ENCODE results near the gene NAV2. TPM values are rescaled to one million over a fixed set of nuclear protein-coding genes. Genes with fewer than 3 reads are reported as not detected.
"Not testable (repeated sequence)": the region's sequence is repeated elsewhere in the genome, so short reads cannot be mapped to it uniquely, and the experiment has no call there.

NAV2 gene
- total RNA-seq, 1 donor from 2014 or later, result 33.2 TPM

- DNase-seq (ENCODE audit: low spot score), result no peak
- no peak for ATAC-seq
- intact Hi-C loops (cut with DNase I), result no loop called here
These were observed 346.3 kb downstream of the NAV2 start for GRCh38 chr11:20058749-20059458.

GRCh38 chr11:20059587-20060021 lies 347.0 kb downstream of the NAV2 start:
- ATAC-seq (no peak), DNase-seq (ENCODE audit: low spot score) (no peak)
- intact Hi-C loops (cut with DNase I), result no loop called here

DNA sequence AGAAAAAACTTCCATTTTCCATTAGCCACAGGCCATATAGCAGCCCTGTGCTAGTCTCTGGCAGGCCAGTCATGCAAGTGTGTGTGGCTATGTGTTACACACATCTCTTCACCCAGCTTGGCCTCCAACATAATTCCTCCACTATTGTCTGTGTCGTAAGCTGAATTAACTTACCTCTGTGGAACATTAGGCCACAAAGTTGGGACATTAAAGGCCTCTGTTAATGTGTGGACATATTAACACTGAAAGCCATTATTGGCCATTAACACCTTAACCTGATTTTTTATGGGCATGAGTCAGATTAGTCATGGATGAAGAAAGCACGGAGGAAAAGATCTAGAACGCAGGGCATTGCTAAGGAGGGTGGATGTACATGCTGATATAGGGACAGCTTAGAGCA lies 347.5 kb downstream of the NAV2 start:
- DNase-seq (ENCODE audit: low spot score) (no peak), ATAC-seq (no peak)
- intact Hi-C loops (cut with DNase I), result no loop called here

DNA sequence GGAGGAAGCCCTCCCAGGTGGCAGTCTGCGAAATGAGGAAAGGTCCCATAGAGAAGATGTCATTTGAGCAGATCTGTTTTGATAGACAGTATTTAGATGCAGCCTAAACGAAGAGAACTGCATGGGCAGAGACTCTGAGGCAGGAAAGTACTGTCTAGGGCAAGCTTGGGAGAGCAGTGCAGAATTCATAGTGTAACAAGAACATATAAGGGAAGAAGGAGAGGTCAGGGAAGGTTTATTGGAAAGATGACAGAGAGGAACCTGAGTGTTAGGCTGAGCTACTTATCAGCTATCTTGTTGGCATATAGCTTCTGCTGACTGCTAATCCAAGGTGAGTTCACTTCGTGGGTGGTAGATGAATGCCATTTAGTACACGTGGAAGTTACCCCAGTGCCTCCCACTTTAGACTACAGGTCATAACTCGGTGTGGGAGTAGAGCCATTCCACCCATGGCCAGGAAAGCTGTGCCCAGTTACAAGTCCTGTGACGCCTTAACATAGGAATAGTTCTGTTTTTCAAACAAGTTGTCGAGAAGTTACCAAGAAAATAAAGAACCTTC lies 348.1 kb downstream of the NAV2 start:
- no peak for DNase-seq (ENCODE audit: low spot score)
- ATAC-seq, result no peak
- intact Hi-C loops (cut with DNase I), result no loop called here

- no peak for DNase-seq (ENCODE audit: low spot score)
- intact Hi-C loops (cut with DNase I), result no loop called here
These were observed 349.1 kb downstream of the NAV2 start for GRCh38 chr11:20061776-20062175.

GRCh38 chr11:20064961-20065405 lies 352.3 kb downstream of the NAV2 start:
- DNase-seq (ENCODE audit: low spot score), result no peak
- ATAC-seq, result no peak
- intact Hi-C loops (cut with DNase I), result no loop called here

More at GRCh38 chr11:20061776-20062175, 349.1 kb downstream of the NAV2 start:
- no peak for ATAC-seq

GRCh38 chr11:20065406-20065805 lies 352.8 kb downstream of the NAV2 start:
- intact Hi-C loops (cut with DNase I), result no loop called here
- ATAC-seq (peak; percentile 26), DNase-seq (ENCODE audit: low spot score) (no peak)

DNA sequence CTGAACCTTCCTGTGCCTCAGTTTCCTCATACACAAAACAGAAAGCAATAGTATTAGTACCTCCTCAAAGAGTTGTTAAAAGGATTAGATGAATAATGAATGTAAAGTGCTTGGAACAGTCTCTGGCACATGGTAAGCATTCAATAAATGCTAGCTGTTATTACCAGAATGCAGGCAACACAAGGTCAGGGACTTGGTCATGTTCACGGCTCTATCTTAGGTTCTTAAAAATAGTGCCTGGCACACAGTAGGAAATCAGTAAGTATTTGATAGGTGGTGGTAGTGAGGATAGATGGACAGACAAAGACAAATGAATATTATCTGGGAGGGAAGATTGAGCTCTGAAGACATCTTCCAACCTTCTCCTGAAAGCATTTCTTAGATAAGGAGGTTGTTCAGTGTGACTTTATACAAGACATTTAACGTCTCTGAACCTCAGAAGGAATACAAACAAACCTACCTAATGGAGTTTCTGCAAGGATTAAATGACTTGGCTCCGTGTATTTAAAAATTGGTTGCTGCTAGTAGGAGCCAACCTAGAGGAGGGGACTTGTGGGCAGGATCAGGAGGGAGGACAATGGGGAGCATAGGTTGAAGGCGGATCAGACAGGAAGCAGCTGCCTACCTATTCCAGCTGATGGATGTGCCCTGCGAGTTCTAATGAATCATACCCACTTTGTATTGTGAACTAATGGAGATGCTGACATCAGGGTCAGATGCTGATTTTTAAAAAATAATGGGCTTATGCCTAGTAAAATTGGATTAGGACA lies 353.6 kb downstream of the NAV2 start:
- intact Hi-C loops (cut with DNase I), result no loop called here
- ATAC-seq (no peak), DNase-seq (ENCODE audit: low spot score) (no peak)

GRCh38 chr11:20066783-20067156 lies 354.1 kb downstream of the NAV2 start:
- DNase-seq (ENCODE audit: low spot score), result no peak
- no peak for ATAC-seq
- intact Hi-C loops (cut with DNase I), result no loop called here

- no peak for ATAC-seq
- DNase-seq (ENCODE audit: low spot score), result no peak
- intact Hi-C loops (cut with DNase I), result no loop called here
These were observed 355.0 kb downstream of the NAV2 start for GRCh38 chr11:20067665-20068064.

DNA sequence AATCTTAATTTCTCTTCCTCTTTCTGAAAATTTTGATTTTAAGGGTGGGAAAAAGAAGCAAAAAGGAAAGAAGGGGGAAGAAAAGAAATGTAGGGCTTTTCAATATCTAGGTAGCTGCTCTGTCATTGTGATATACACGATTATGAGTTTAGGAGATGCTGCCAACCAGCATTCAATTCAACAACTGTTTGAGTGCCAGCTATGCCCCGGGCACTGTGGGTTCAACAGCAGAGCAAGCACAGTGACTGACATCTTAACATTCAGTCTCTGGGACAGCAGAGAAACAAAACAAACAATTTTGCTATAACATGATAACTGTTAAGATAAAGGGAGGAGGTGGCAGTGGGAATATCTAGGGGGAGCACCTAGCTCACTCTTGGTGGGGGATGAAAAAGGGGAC lies 356.1 kb downstream of the NAV2 start:
- ATAC-seq (no peak), DNase-seq (ENCODE audit: low spot score) (no peak)
- intact Hi-C loops (cut with DNase I), result no loop called here

GRCh38 chr11:20070459-20070858 lies 357.8 kb downstream of the NAV2 start:
- DNase-seq (ENCODE audit: low spot score), result no peak
- ATAC-seq, result no peak
- intact Hi-C loops (cut with DNase I), result no loop called here

GRCh38 chr11:20075627-20076026 lies 363.0 kb downstream of the NAV2 start:
- ATAC-seq, result no peak
- intact Hi-C loops (cut with DNase I), result no loop called here
- DNase-seq (ENCODE audit: low spot score), result no peak

- DNase-seq (ENCODE audit: low spot score) (no peak), ATAC-seq (no peak)
- intact Hi-C loops (cut with DNase I), result no loop called here
These were observed 366.2 kb downstream of the NAV2 start for GRCh38 chr11:20078846-20079245.

- intact Hi-C loops (cut with DNase I), result no loop called here
- ATAC-seq (no peak), DNase-seq (ENCODE audit: low spot score) (no peak)
These were observed 367.5 kb downstream of the NAV2 start for GRCh38 chr11:20080032-20080685.

DNA sequence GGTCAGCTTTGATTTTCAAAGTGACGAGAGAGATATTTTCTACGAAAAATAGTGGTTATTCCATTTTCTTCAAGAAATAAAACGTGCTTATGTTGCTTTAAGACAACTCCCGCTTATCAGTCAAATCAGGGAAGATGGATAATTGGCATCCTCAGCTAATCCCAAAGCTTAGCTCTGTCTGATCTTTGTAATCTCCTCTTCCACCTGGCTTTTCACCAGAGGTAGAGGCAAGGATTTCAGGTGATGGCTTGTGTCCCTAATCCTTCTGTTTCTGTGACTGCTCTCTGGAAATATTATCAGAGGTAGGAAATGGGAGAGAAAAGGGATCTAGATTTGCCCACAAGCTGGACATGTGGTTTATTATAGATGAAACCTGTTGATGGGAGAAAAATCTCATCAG lies 368.7 kb downstream of the NAV2 start:
- DNase-seq (ENCODE audit: low spot score), result no peak
- no peak for ATAC-seq

DNA sequence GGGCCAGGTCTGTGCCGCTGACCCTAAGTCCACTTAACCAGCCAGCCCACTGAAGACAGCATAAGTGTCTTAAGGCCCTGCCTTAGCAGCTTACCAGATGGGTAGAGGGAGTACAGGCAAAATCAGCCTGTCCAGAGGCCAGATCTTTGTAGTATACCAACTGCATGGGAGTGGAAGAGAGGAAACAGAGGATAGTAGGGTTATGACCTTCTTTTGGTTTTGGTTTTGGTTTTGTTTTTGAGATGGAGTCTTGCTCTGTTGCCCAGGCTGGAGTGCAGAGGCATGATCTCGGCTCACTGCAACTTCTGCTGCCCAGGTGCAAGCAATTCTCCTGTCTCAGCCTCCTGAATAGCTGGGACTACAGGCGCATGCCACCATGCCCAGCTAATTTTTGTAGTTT lies 371.2 kb downstream of the NAV2 start:
- DNase-seq (ENCODE audit: low spot score); intact Hi-C loops (cut with DNase I): not testable (repeated sequence)

More for the DNA sequence above, 368.7 kb downstream of the NAV2 start:
- intact Hi-C loops (cut with DNase I), result no loop called here

DNA sequence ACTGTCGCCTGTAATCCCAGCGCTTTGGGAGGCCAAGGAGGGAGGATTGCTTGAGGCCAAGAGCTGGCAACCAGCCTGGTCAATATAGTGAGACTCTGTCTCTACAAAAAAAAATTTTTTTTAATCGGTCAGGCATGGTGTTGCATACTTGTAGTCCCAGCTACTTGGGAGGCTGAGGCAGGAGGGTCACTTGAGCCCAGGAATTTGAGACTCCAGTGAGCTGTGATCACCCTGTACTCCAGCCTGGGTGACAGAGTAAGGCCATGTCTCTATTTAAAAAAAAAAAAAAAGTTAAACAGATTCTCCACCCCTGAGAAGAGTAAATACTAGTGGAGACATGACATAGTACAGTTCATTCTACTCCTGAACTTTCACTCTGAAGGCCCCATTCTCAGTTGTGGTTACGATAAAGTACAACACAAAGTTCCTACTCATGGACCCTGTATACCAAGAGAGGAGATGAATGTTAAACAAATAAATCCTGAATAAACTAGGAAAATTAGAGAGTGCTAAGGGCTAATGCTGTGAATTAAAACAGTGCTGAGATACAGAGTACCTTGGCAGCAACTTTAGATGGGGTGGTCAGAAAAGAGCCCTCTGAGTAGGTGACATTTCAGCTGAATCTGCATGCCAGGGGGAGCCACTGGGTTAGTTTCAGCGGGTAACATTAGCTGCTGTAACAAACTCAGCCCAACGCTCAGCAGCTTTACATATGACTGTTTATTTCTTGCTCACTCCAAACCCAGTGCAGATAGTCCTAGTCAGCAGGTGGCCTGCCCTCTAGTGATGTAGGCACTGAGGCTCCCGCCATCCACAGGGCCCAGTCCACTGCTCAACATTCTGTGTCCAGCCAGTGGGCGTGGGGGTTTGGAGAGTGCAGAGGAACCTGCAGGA lies 372.5 kb downstream of the NAV2 start:
- ATAC-seq (no peak), DNase-seq (ENCODE audit: low spot score) (no peak)
- intact Hi-C loops (cut with DNase I), result no loop called here

More for the DNA sequence above, 371.2 kb downstream of the NAV2 start:
- ATAC-seq, result not testable (repeated sequence)

GRCh38 chr11:20085918-20086317 lies 373.3 kb downstream of the NAV2 start:
- no peak for ATAC-seq

More at GRCh38 chr11:20085918-20086317, 373.3 kb downstream of the NAV2 start:
- intact Hi-C loops (cut with DNase I), result no loop called here
- no peak for DNase-seq (ENCODE audit: low spot score)
